Mesendoderm (in vitro differentiated cells): ENCODE results near the gene BSN. TPM values are rescaled to one million over a fixed set of nuclear protein-coding genes. Genes with fewer than 3 reads are reported as not detected.

Source experiments
- small RNA-seq: library from polyadenylated mRNA; stranded (forward); fragments of <200 nt; extraction: miRNeasy Mini kit (QIAGEN cat#:217004); gene quantifications from one replicate; pipeline ENCODE3, GENCODE V24; 2013; ENCODE audit not compliant: insufficient read depth

BSN gene

Small RNAs within 50 kb of the gene (small RNA-seq; reads per million reads assigned to genes)
- gene AMIGO3, result not detected
